Osteoblast (primary cell): Measurements from ENCODE around the gene UBE2S. TPM values are rescaled to one million over a fixed set of nuclear protein-coding genes. Genes with fewer than 3 reads are reported as not detected.
"Not testable (repeated sequence)": the region's sequence is repeated elsewhere in the genome, so short reads cannot be mapped to it uniquely, and the experiment has no call there.

ENCODE experiments used
- DNase-seq: peaks from one replicate; pipeline ENCODE4 v3.0.0; 2011; ENCODE audit warnings: low spot score, mixed read lengths; ENCODE audit not compliant: insufficient read length; ENCODE audit errors: missing footprints
- H2AFZ ChIP-seq: 2 replicates; pipeline ENCODE4 v1.6.0; 2011; ENCODE audit warnings: mild to moderate bottlenecking, low read length
- H3K27ac ChIP-seq: 2 replicates; pipeline ENCODE4 v1.5.1; 2011; ENCODE audit warnings: mild to moderate bottlenecking, low read depth, low read length, moderate library complexity
- H3K27me3 ChIP-seq: 2 replicates; pipeline ENCODE4 v1.6.0; 2012; ENCODE audit warnings: mild to moderate bottlenecking, control low read depth, inconsistent platforms, low read length, moderate library complexity; ENCODE audit not compliant: insufficient read depth
- H3K36me3 ChIP-seq: 2 replicates; pipeline ENCODE4 v1.5.1; 2011; ENCODE audit warnings: mild to moderate bottlenecking, low read length, control low read depth, moderate library complexity; ENCODE audit not compliant: insufficient read depth
- H3K4me1 ChIP-seq: 2 replicates; pipeline ENCODE4 v1.5.1; 2011; ENCODE audit warnings: mild to moderate bottlenecking, low read length, control low read depth, moderate library complexity; ENCODE audit not compliant: insufficient read depth
- H3K4me2 ChIP-seq: 2 replicates; pipeline ENCODE4 v1.6.0; 2011; ENCODE audit warnings: mild to moderate bottlenecking, low read length; ENCODE audit not compliant: insufficient read depth
- H3K4me3 ChIP-seq: fragments of 200-600 bp; sonication (generic); 3 replicates; pipeline ENCODE4 v1.5.1; 2012; ENCODE audit warnings: mild to moderate bottlenecking, low read length, inconsistent platforms; ENCODE audit not compliant: insufficient read depth
- H3K79me2 ChIP-seq: 2 replicates; pipeline ENCODE4 v1.6.0; 2012; ENCODE audit warnings: mild to moderate bottlenecking, low read length, control low read depth, inconsistent platforms; ENCODE audit not compliant: insufficient read depth
- H3K9me3 ChIP-seq: 2 replicates; pipeline ENCODE4 v1.5.1; 2011; ENCODE audit warnings: low read depth, low read length, control low read depth
- H4K20me1 ChIP-seq: 2 replicates; pipeline ENCODE4 v1.6.0; 2012; ENCODE audit warnings: mild to moderate bottlenecking, low read length, control low read depth; ENCODE audit not compliant: insufficient read depth
- CTCF ChIP-seq: IDR thresholded peaks from 2 replicates; pipeline ENCODE4 v1.5.1; 2011; ENCODE audit warnings: mild to moderate bottlenecking, low read depth, low read length, moderate library complexity; ENCODE audit errors: extremely low read depth
- total RNA-seq: library from RNA; depleted of rRNA; stranded (reverse); fragments of >200 nt; gene quantifications from 2 replicates; pipeline ENCODE4 v1.2.3, GENCODE V29; 2012

Gene UBE2S
- total RNA-seq, 1 donor, result 37.3 TPM

- DNase-seq, result no peak
- Histone ChIP-seq H3K27ac (no peak overlapping the region), H4K20me1 (peaks cover 25% of the 10 kb centered on the region), H3K9me3 (no peaks in the 10 kb centered on the region), H2AFZ (no peak overlapping the region), H3K4me3 (no peak overlapping the region), H3K79me2 (no peaks in the 10 kb centered on the region), H3K36me3 (no peaks in the 10 kb centered on the region), H3K27me3 (peaks cover 43% of the 10 kb centered on the region), H3K4me2 (no peak overlapping the region), H3K4me1 (no peaks in the 10 kb centered on the region)
- no peak for TF ChIP-seq CTCF
Measured at GRCh38 chr19:55451163-55451964, 43.8 kb upstream of the UBE2S start.

GRCh38 chr19:55449469-55449868 lies 41.9 kb upstream of the UBE2S start:
- Histone ChIP-seq H3K27ac (no peak overlapping the region), H3K36me3 (no peaks in the 10 kb centered on the region), H3K79me2 (no peaks in the 10 kb centered on the region), H3K4me1 (no peaks in the 10 kb centered on the region), H3K4me2 (no peak overlapping the region), H3K4me3 (no peak overlapping the region), H4K20me1 (peaks cover 16% of the 10 kb centered on the region), H2AFZ (no peak overlapping the region), H3K9me3 (no peaks in the 10 kb centered on the region), H3K27me3 (peaks cover 59% of the 10 kb centered on the region)
- no peak for TF ChIP-seq CTCF
- DNase-seq, result no peak

- not testable (repeated sequence) for H3K36me3 ChIP-seq, H3K79me2 ChIP-seq, H3K4me2 ChIP-seq, H3K27ac ChIP-seq, H3K4me1 ChIP-seq, H3K9me3 ChIP-seq, H4K20me1 ChIP-seq, DNase-seq, H3K4me3 ChIP-seq, H2AFZ ChIP-seq
- H3K27me3 ChIP-seq, result peaks cover 70% of the 10 kb centered on the region
Measured at GRCh38 chr19:55448175-55448490, 40.5 kb upstream of the UBE2S start.

GRCh38 chr19:55447421-55448174 lies 40.0 kb upstream of the UBE2S start:
- DNase-seq, result peak; percentile 96
- no peaks in the 10 kb centered on the region for H4K20me1 ChIP-seq
- H3K27ac ChIP-seq, result no peak overlapping the region
- TF ChIP-seq CTCF, result no peak
- H3K4me3 ChIP-seq, result no peak overlapping the region
- no peak overlapping the region for H3K4me2 ChIP-seq
- H3K79me2 ChIP-seq, result no peaks in the 10 kb centered on the region
- H3K36me3 ChIP-seq, result no peaks in the 10 kb centered on the region
- no peaks in the 10 kb centered on the region for H3K4me1 ChIP-seq
- H3K9me3 ChIP-seq, result no peaks in the 10 kb centered on the region
- H3K27me3 ChIP-seq, result peaks cover 72% of the 10 kb centered on the region
- no peak overlapping the region for H2AFZ ChIP-seq
